Common myeloid progenitor, CD34-positive (primary cell): ENCODE measurements around the gene FERMT2.

Source experiments
- CTCF ChIA-PET: fragments of 350-600 bp; sonication (Branson Sonifier 250); formaldehyde crosslinking; loops from one replicate; lab custom pipeline; 2021; ENCODE audit warnings: antibody characterized with exemption; lab: Charles Lee
- POLR2A ChIA-PET: fragments of 350-600 bp; sonication (Branson Sonifier 250); formaldehyde crosslinking; loops from one replicate; lab custom pipeline; 2021; ENCODE audit warnings: antibody characterized with exemption; lab: Charles Lee
- DNase-seq, 3 donors: peaks; one replicate each; pipeline versions ENCODE4 v3.0.0 to v3.0.0-alpha.2; 2013
- H3K27ac ChIP-seq, 2 experiments: 1 replicate in 1 of 2; 2 replicates in 1 of 2; pipeline ENCODE4 v1.7.0; 2013; ENCODE audit warnings: inconsistent platforms in 2 of 2, low read length in 2 of 2, mild to moderate bottlenecking in 2 of 2, low read depth in 1 of 2, moderate library complexity in 1 of 2; ENCODE audit not compliant: severe bottlenecking in 2 of 2, insufficient read depth in 1 of 2, poor library complexity in 1 of 2
- H3K27me3 ChIP-seq, 5 experiments: replicated peaks in 2 of 5; 1 replicate in 3 of 5; 2 replicates in 2 of 5; pipeline versions ENCODE4 v1.6.1 to v1.7.0; 2013; ENCODE audit warnings: low read length in 4 of 5, mild to moderate bottlenecking in 2 of 5, moderate library complexity in 2 of 5, inconsistent platforms in 1 of 5; ENCODE audit not compliant: insufficient read depth in 5 of 5, control insufficient read depth in 4 of 5
- H3K36me3 ChIP-seq, 4 experiments: 1 replicate in 2 of 4; 2 replicates in 2 of 4; pipeline versions ENCODE4 v1.6.1 to v1.7.0; 2013; ENCODE audit warnings: low read length in 3 of 4, control low read depth in 1 of 4, mild to moderate bottlenecking in 1 of 4; ENCODE audit not compliant: control insufficient read depth in 4 of 4, insufficient read depth in 4 of 4
- H3K4me1 ChIP-seq, 4 experiments: 1 replicate in 3 of 4; 2 replicates in 1 of 4; pipeline versions ENCODE4 v1.6.1 to v1.7.1; 2013; ENCODE audit warnings: low read length in 3 of 4, mild to moderate bottlenecking in 3 of 4, control low read depth in 1 of 4, inconsistent platforms in 1 of 4, moderate library complexity in 1 of 4; ENCODE audit not compliant: control insufficient read depth in 4 of 4, insufficient read depth in 4 of 4; ENCODE audit errors: control extremely low read depth in 1 of 4
- H3K4me3 ChIP-seq, 7 experiments: 1 replicate in 4 of 7; 2 replicates in 3 of 7; pipeline versions ENCODE4 v1.5.1 to v1.7.0; 2013; ENCODE audit warnings: mild to moderate bottlenecking in 7 of 7, low read length in 6 of 7, moderate library complexity in 6 of 7, inconsistent platforms in 2 of 7, low read depth in 2 of 7, control low read depth in 1 of 7; ENCODE audit not compliant: insufficient read depth in 4 of 7, control insufficient read depth in 1 of 7; ENCODE audit errors: extremely low read depth in 1 of 7
- H3K9me3 ChIP-seq, 5 experiments: 1 replicate in 4 of 5; 2 replicates in 1 of 5; pipeline versions ENCODE4 v1.6.1 to v1.7.1; 2013; ENCODE audit warnings: low read length in 4 of 5, mild to moderate bottlenecking in 2 of 5, inconsistent platforms in 1 of 5, low read depth in 1 of 5, moderate library complexity in 1 of 5; ENCODE audit not compliant: control insufficient read depth in 4 of 5, insufficient read depth in 2 of 5; ENCODE audit errors: control extremely low read depth in 1 of 5
- WGBS: methylation state at CpG from one replicate; pipeline ENCODE4 v1.1.5; 2013; ENCODE audit not compliant: insufficient coverage; 5-methylcytosine and 5-hydroxymethylcytosine counted together

The FERMT2 gene

GRCh38 chr14:52888839-52889838 lies 61.7 kb downstream of the FERMT2 start:
- ChIA-PET POLR2A (no interaction called here), CTCF (interaction anchor here (1.5 kb wide), 1 partner anchor 8 kb away, joined by 4 read pairs; no protein-coding TSS in a partner anchor)
- WGBS, result 86% methylated on average over 2 of the region's 6 CpGs

DNA sequence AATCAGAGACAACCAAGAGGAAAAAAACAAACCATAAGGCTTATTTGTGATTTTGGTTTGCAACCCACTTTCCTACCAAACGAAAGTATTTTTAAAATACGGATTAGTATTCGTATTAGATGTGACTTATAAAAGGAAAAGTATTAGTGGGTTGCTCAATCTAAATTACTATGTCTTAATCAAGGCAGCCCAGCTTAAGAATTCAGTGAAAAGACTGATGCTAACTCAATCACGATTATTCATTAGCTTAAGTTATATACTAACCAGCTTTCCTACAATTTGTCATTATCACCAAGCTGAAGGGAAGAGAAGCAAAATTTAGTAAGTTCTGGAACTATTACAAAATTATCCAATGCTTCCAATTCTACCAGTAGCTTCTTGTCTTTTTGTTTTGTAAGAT lies 62.7 kb downstream of the FERMT2 start:
- 100% methylated on average over 1 of the region's 4 CpGs for WGBS
- Histone ChIP-seq H3K9me3 (no peaks in the 10 kb centered on the region), H3K4me3 (no peak overlapping the region), H3K36me3 (no peaks in the 10 kb centered on the region), H3K27ac (no peak overlapping the region), H3K27me3 (no peaks in the 10 kb centered on the region), H3K4me1 (no peaks in the 10 kb centered on the region)
- ChIA-PET POLR2A (no interaction called here), CTCF (interaction anchor here (0.6 kb wide), 1 partner anchor 408 kb away, joined by 3 read pairs; no protein-coding TSS in a partner anchor)
- no peak for DNase-seq

More at GRCh38 chr14:52888839-52889838, 61.7 kb downstream of the FERMT2 start:
- no peak for DNase-seq
- H3K36me3 ChIP-seq, result no peaks in the 10 kb centered on the region
- no peak overlapping the region for H3K4me3 ChIP-seq
- no peaks in the 10 kb centered on the region for H3K9me3 ChIP-seq
- no peaks in the 10 kb centered on the region for H3K27me3 ChIP-seq
- H3K4me1 ChIP-seq, result no peaks in the 10 kb centered on the region
- H3K27ac ChIP-seq, result no peak overlapping the region

DNA sequence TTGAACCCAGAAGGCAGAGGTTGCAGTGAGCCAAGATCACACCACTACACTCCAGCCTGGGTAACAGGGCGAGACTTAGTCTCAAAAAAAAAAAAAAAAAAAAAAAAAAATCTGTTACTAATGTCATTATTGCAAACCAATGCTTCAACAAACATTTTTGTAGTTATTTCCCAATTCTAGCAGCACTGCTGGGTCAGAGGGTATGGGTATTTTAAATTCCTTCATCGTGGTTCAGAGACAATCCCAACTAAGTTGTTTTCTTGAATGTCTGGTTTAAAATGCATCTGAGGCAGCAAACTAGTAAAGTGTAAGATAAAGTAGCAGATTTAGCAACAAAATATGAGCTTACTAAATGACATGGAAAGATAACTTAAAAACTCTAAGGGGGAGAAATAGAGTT lies 65.6 kb downstream of the FERMT2 start:
- no peak for DNase-seq
- H3K4me1 ChIP-seq, result no peaks in the 10 kb centered on the region
- no peak overlapping the region for H3K27ac ChIP-seq
- no CpG with 5 or more reads among the region's 2 CpGs for WGBS
- H3K9me3 ChIP-seq, result no peaks in the 10 kb centered on the region
- ChIA-PET POLR2A (no interaction called here), CTCF (no interaction called here)
- no peak overlapping the region for H3K4me3 ChIP-seq
- no peaks in the 10 kb centered on the region for H3K36me3 ChIP-seq
- H3K27me3 ChIP-seq, result no peaks in the 10 kb centered on the region

DNA sequence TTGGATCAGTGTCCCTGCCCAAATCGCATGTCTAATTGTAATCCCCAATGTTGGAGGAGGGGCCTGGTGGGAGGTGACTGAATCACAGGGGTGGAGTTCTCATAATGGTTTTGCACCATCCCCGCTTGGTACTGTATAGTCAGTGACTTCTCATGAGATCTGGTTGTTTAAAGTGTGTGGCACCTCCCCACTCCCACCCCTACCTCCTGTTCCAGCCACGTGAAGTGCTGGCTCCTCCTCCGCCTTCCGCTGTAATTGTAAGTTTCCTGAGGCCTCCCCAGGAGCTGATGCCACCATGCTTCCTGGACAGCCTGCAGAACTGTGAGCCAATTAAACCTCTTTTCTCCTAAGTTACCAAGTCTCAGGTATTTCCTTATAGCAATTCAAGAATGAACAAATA lies 67.2 kb downstream of the FERMT2 start:
- no peaks in the 10 kb centered on the region for H3K27me3 ChIP-seq
- no peak overlapping the region for H3K4me3 ChIP-seq
- WGBS, result 100% methylated on average over 1 of the region's 5 CpGs
- H3K36me3 ChIP-seq, result no peaks in the 10 kb centered on the region
- no peaks in the 10 kb centered on the region for H3K4me1 ChIP-seq
- no peaks in the 10 kb centered on the region for H3K9me3 ChIP-seq
- DNase-seq, result no peak
- CTCF ChIA-PET, result no interaction called here
- no peak overlapping the region for H3K27ac ChIP-seq
- POLR2A ChIA-PET, result no interaction called here

DNA sequence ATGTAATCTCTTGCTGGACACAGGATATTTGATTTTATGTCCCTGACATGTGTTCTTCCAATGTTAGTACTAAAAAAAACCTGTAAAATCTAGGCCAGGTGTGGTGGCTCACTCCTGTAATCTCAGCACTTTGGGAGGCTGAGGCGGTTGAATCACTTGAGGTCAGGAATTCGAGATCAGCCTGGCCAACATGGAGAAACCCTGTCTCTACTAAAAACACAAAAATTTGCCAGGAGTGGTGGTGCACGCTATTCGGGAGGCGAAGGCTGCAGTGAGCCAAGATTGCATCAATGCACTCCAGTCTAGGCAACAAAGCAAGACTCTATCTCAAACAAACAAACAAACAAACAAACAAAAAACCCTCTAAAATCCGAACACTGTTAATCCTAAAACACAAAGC lies 68.0 kb downstream of the FERMT2 start:
- no peaks in the 10 kb centered on the region for H3K27me3 ChIP-seq
- CTCF ChIA-PET, result no interaction called here
- H3K9me3 ChIP-seq, result no peaks in the 10 kb centered on the region
- POLR2A ChIA-PET, result no interaction called here
- H3K27ac ChIP-seq, result no peak overlapping the region
- DNase-seq, result no peak
- H3K36me3 ChIP-seq, result no peaks in the 10 kb centered on the region
- WGBS, result 100% methylated on average over 3 of the region's 6 CpGs
- no peaks in the 10 kb centered on the region for H3K4me1 ChIP-seq
- H3K4me3 ChIP-seq, result no peak overlapping the region

- CTCF ChIA-PET, result interaction anchor here (1.3 to 1.6 kb wide), 2 partner anchors 9 to 16 kb away, joined by 3 to 4 read pairs; no protein-coding TSS in a partner anchor
- Histone ChIP-seq H3K4me3 (no peak overlapping the region), H3K4me1 (peaks cover 0 to 7% (median under 1%) of the 10 kb centered on the region in 4 experiments), H3K9me3 (no peaks in the 10 kb centered on the region), H3K27ac (no peak overlapping the region), H3K27me3 (no peaks in the 10 kb centered on the region), H3K36me3 (no peaks in the 10 kb centered on the region)
- WGBS, result 97% methylated on average over 5 of the region's 5 CpGs
- POLR2A ChIA-PET, result no interaction called here
- DNase-seq, result no peak
These were observed 70.9 kb downstream of the FERMT2 start for GRCh38 chr14:52879958-52880357.

- Histone ChIP-seq H3K36me3 (no peaks in the 10 kb centered on the region), H3K27ac (no peak overlapping the region), H3K4me3 (no peak overlapping the region), H3K9me3 (no peaks in the 10 kb centered on the region), H3K4me1 (peaks cover 0 to 7% (median under 1%) of the 10 kb centered on the region in 4 experiments), H3K27me3 (no peaks in the 10 kb centered on the region)
- WGBS, result no CpG with 5 or more reads among the region's 3 CpGs
- ChIA-PET CTCF (interaction anchor here (1.3 kb wide), 1 partner anchor 17 kb away, joined by 3 read pairs; no protein-coding TSS in a partner anchor), POLR2A (no interaction called here)
- DNase-seq, result no peak
These were observed 71.9 kb downstream of the FERMT2 start for GRCh38 chr14:52878946-52879345.
